Calu3 (cell line): ENCODE measurements around the gene SH2D3A. TPM values are rescaled to one million over a fixed set of nuclear protein-coding genes. Genes with fewer than 3 reads are reported as not detected.

ENCODE experiments used
- BruUV-seq: library from RNA; stranded (reverse); fragments of 400-500 nt; replicated peaks from 2 replicates; lab custom pipeline; 2021; lab: Mats Ljungman, UMichigan
- CTCF ChIA-PET: fragments of 300-600 bp; sonication (Branson Sonifier 250); formaldehyde crosslinking; loops from one replicate; lab custom pipeline; 2022; ENCODE audit warnings: antibody characterized with exemption; lab: Charles Lee
- DNase-seq: peaks from one replicate; pipeline ENCODE4 v3.0.0; 2022
- H3K27ac Mint-ChIP-seq: one replicate; pipeline ENCODE4 v1.8.0; 2022; ENCODE audit warnings: mixed read lengths; ENCODE audit not compliant: unreplicated experiment
- H3K27me3 Mint-ChIP-seq: one replicate; pipeline ENCODE4 v1.8.0; 2022; ENCODE audit warnings: mixed read lengths; ENCODE audit not compliant: unreplicated experiment
- H3K36me3 Mint-ChIP-seq: one replicate; pipeline ENCODE4 v1.8.0; 2022; ENCODE audit warnings: mild to moderate bottlenecking, moderate library complexity, mixed read lengths; ENCODE audit not compliant: insufficient read depth, unreplicated experiment
- H3K4me1 Mint-ChIP-seq: one replicate; pipeline ENCODE4 v1.8.0; 2022; ENCODE audit warnings: mild to moderate bottlenecking, low read depth, mixed read lengths; ENCODE audit not compliant: unreplicated experiment
- H3K4me3 Mint-ChIP-seq: one replicate; pipeline ENCODE4 v1.8.0; 2022; ENCODE audit warnings: mild to moderate bottlenecking, low read depth, moderate library complexity, mixed read lengths; ENCODE audit not compliant: unreplicated experiment
- H3K9me3 Mint-ChIP-seq: one replicate; pipeline ENCODE4 v1.8.0; 2022; ENCODE audit warnings: low read depth, mixed read lengths; ENCODE audit not compliant: unreplicated experiment
- CTCF ChIP-seq: fragments of 200-600 bp; IDR thresholded peaks from one replicate; pipeline ENCODE4 v1.8.0; 2022; ENCODE audit warnings: antibody characterized with exemption; ENCODE audit not compliant: unreplicated experiment
- intact Hi-C: fragments of 100-400 bp; cut with micrococcal nuclease; formaldehyde crosslinking; loops from one replicate; pipeline ENCODE4 v1.10.0; 2022; ENCODE audit not compliant: unreplicated experiment
- total RNA-seq: library from RNA; stranded (reverse); gene quantifications from 2 replicates; pipeline ENCODE4 v1.2.3, GENCODE V29; 2022

Gene SH2D3A
- total RNA-seq, 1 experiment from 2014 or later = 64.0 TPM

- CTCF ChIA-PET = interaction anchor here (0.7 kb wide), 1 partner anchor 1573 kb away, joined by 3 read pairs; no protein-coding TSS in a partner anchor
- DNase-seq = no peak
- intact Hi-C loops = no loop called here
- Mint-ChIP-seq H3K36me3 (peaks cover 45% of the 10 kb centered on the region), H3K27me3 (no peaks in the 10 kb centered on the region), H3K27ac (no peak overlapping the region), H3K4me3 (no peak overlapping the region), H3K4me1 (peaks cover 39% of the 10 kb centered on the region), H3K9me3 (peaks cover 4% of the 10 kb centered on the region)
- BruUV-seq = no TSS peak
- no peak for TF ChIP-seq CTCF
Measured at GRCh38 chr19:6716610-6716970, 50.6 kb downstream of the SH2D3A start.

GRCh38 chr19:6714749-6715555 lies 52.3 kb downstream of the SH2D3A start:
- H3K9me3 Mint-ChIP-seq = peaks cover 4% of the 10 kb centered on the region
- peaks cover 23% of the 10 kb centered on the region for H3K4me1 Mint-ChIP-seq
- H3K27me3 Mint-ChIP-seq = no peaks in the 10 kb centered on the region
- CTCF ChIA-PET = interaction anchor here (0.6 kb wide), 1 partner anchor 57 kb away, joined by 3 read pairs; no protein-coding TSS in a partner anchor
- intact Hi-C loops = no loop called here
- no peak overlapping the region for H3K27ac Mint-ChIP-seq
- no peak for DNase-seq
- no TSS peak for BruUV-seq
- peaks cover 41% of the 10 kb centered on the region for H3K36me3 Mint-ChIP-seq
- no peak for TF ChIP-seq CTCF
- no peak overlapping the region for H3K4me3 Mint-ChIP-seq

GRCh38 chr19:6713773-6714692 lies 53.2 kb downstream of the SH2D3A start:
- no peak overlapping the region for H3K4me3 Mint-ChIP-seq
- CTCF ChIA-PET = no interaction called here
- H3K4me1 Mint-ChIP-seq = peaks cover 15% of the 10 kb centered on the region
- peaks cover 4% of the 10 kb centered on the region for H3K9me3 Mint-ChIP-seq
- no peak for DNase-seq
- no peaks in the 10 kb centered on the region for H3K27me3 Mint-ChIP-seq
- H3K36me3 Mint-ChIP-seq = peaks cover 34% of the 10 kb centered on the region
- no peak for TF ChIP-seq CTCF
- no peak overlapping the region for H3K27ac Mint-ChIP-seq
- intact Hi-C loops = no loop called here
- BruUV-seq = no TSS peak

- intact Hi-C loops = no loop called here
- H3K4me1 Mint-ChIP-seq = peaks cover 13% of the 10 kb centered on the region
- BruUV-seq = no TSS peak
- no peaks in the 10 kb centered on the region for H3K27me3 Mint-ChIP-seq
- CTCF ChIA-PET = no interaction called here
- peaks cover 4% of the 10 kb centered on the region for H3K9me3 Mint-ChIP-seq
- H3K4me3 Mint-ChIP-seq = no peak overlapping the region
- DNase-seq = no peak
- no peak for TF ChIP-seq CTCF
- H3K36me3 Mint-ChIP-seq = peaks cover 38% of the 10 kb centered on the region
- no peak overlapping the region for H3K27ac Mint-ChIP-seq
Measured at GRCh38 chr19:6712692-6713670, 54.3 kb downstream of the SH2D3A start.
